AG04449 (cell line): ENCODE measurements around the gene ADAMTS13.

ENCODE experiments used
- CTCF ChIA-PET: fragments of 350-600 bp; formaldehyde crosslinking; extraction: SDS; loops from one replicate; lab custom pipeline; 2021; ENCODE audit warnings: antibody characterized with exemption; lab: Yijun Ruan, JAX
- POLR2A ChIA-PET: fragments of 400-600, 350-600 bp; formaldehyde crosslinking; extraction: SDS; loops from one replicate; lab custom pipeline; 2020; ENCODE audit warnings: antibody characterized with exemption, inconsistent platforms; lab: Yijun Ruan, JAX
- DNase-seq: peaks from one replicate; pipeline ENCODE4 v3.0.0-alpha.2; 2010; ENCODE audit warnings: low read depth, low spot score
- H3K4me3 ChIP-seq: 2 replicates; pipeline ENCODE4 v1.5.1; 2011; ENCODE audit warnings: low read depth, mild to moderate bottlenecking, control low read depth, low read length
- CTCF ChIP-seq: IDR thresholded peaks from one replicate; pipeline ENCODE4 v1.5.1; 2011; ENCODE audit warnings: mild to moderate bottlenecking, moderate library complexity, low read length, control low read depth, inconsistent platforms; ENCODE audit not compliant: insufficient read depth; ENCODE audit errors: missing control alignments

ADAMTS13 gene

GRCh38 chr9:133489253-133490190 lies 67.4 kb downstream of the ADAMTS13 start:
- no peak for TF ChIP-seq CTCF
- ChIA-PET CTCF (interaction anchor here (0.8 to 10.0 kb wide), 6 partner anchors 9 to 302 kb away, joined by 3 to 112 read pairs (median 4); no protein-coding TSS in a partner anchor), POLR2A (no interaction called here)
- no peak overlapping the region for H3K4me3 ChIP-seq
- no peak for DNase-seq

GRCh38 chr9:133490201-133490681 lies 68.1 kb downstream of the ADAMTS13 start:
- no peak for DNase-seq
- CTCF ChIA-PET = interaction anchor here (0.8 to 10.0 kb wide), 4 partner anchors 9 to 303 kb away, joined by 3 to 112 read pairs (median 7); no protein-coding TSS in a partner anchor
- POLR2A ChIA-PET = interaction anchor here (0.6 to 0.7 kb wide), 2 partner anchors 115 to 142 kb away, joined by 3 to 4 read pairs; partner anchors contain the start of genes MED22 and RPL7A
- no peak overlapping the region for H3K4me3 ChIP-seq
- TF ChIP-seq CTCF = no peak

- no peak overlapping the region for H3K4me3 ChIP-seq
- TF ChIP-seq CTCF = no peak
- ChIA-PET CTCF (interaction anchor here (2.1 to 10.0 kb wide), 2 partner anchors 8 to 303 kb away, joined by 9 to 112 read pairs; no protein-coding TSS in a partner anchor), POLR2A (interaction anchor here (0.6 to 0.7 kb wide), 2 partner anchors 116 to 143 kb away, joined by 3 to 4 read pairs; partner anchors contain the start of genes MED22 and RPL7A)
- no peak for DNase-seq
Observed at GRCh38 chr9:133490865-133491655, 68.9 kb downstream of the ADAMTS13 start.

- ChIA-PET POLR2A (no interaction called here), CTCF (interaction anchor here (0.6 to 10.0 kb wide), 2 partner anchors 251 to 304 kb away, joined by 3 to 112 read pairs; no protein-coding TSS in a partner anchor)
Observed at GRCh38 chr9:133491656-133491925, 69.4 kb downstream of the ADAMTS13 start.

More at GRCh38 chr9:133491656-133491925, 69.4 kb downstream of the ADAMTS13 start:
- H3K4me3 ChIP-seq = no peak overlapping the region
- no peak for TF ChIP-seq CTCF
- DNase-seq = no peak
